AG09319 (cell line): ENCODE results near the gene GTF2A1.
"Not testable (repeated sequence)": the region's sequence is repeated elsewhere in the genome, so short reads cannot be mapped to it uniquely, and the experiment has no call there.

ENCODE experiments used
- DNase-seq: peaks from one replicate; pipeline ENCODE4 v3.0.0-alpha.2; 2010; ENCODE audit warnings: low read depth; ENCODE audit errors: extremely low read depth
- TF ChIP-seq, protein P1 (sequence below): IDR thresholded peaks from 2 replicates; pipeline ENCODE4 v1.5.1; 2011; ENCODE audit warnings: low read depth, mild to moderate bottlenecking, inconsistent platforms, low read length, moderate library complexity

Gene GTF2A1

DNA sequence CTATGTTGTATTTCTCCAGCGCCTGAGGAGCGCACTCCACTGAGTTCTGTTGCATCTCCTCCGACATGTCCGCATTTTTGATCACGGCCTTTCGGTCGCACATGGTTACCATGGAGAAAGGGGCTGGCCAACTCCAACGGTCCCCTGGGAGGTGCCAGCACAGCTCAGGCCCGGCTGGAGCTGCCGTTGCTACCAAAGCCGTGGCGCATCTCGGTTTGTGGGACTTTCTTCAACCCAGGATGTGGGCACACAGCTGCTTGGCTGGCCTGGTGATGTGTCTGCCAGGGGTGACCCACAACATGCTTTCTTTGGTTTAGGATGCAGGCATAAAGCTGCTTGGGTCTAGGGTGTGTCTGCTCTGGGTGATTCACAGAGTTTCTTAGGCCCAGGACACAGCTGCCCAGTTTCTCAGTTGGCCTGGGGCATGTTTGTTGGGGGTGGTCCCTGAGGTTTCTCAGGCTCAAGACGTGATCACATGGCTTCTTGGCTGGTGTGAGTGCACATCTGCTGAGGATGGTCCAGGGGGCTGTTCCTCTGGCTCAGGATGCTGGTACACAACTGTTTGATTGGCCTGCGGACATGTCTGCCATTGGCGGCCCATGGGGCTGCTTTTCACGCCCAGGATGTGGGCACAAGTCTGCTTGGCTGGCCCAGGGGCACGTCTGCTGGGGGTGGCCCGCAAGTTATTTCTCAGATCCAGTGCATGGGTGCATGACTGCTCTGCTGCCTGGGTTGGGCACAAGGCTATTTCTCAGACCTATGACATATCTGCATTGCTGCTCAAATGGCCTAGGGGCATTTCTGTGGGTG lies 25.9 kb upstream of the GTF2A1 start:
- TF ChIP-seq, protein P1, sequence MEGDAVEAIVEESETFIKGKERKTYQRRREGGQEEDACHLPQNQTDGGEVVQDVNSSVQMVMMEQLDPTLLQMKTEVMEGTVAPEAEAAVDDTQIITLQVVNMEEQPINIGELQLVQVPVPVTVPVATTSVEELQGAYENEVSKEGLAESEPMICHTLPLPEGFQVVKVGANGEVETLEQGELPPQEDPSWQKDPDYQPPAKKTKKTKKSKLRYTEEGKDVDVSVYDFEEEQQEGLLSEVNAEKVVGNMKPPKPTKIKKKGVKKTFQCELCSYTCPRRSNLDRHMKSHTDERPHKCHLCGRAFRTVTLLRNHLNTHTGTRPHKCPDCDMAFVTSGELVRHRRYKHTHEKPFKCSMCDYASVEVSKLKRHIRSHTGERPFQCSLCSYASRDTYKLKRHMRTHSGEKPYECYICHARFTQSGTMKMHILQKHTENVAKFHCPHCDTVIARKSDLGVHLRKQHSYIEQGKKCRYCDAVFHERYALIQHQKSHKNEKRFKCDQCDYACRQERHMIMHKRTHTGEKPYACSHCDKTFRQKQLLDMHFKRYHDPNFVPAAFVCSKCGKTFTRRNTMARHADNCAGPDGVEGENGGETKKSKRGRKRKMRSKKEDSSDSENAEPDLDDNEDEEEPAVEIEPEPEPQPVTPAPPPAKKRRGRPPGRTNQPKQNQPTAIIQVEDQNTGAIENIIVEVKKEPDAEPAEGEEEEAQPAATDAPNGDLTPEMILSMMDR: no peak
- DNase-seq: peak; percentile 65

DNA sequence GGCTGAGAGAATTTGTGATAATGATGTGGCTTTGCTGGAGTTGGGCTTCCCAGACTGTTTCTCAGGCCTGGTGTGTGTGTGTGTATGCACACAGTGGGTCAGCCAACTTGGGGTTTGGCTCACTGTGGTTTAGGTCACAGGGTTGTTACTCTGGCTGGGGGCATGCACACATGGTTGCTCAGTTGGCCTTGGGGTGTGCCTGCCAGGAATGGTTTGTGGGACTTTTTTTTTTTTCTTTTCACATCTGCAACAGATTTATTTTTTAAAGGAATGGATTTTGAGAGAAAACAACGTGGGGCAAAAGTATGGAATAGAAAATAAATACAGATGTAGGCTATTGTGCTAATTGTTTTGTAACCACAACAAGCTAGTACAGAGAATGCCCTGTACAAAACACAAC lies 25.0 kb upstream of the GTF2A1 start:
- peak; percentile 74 for DNase-seq
- TF ChIP-seq, protein P1: no peak

DNA sequence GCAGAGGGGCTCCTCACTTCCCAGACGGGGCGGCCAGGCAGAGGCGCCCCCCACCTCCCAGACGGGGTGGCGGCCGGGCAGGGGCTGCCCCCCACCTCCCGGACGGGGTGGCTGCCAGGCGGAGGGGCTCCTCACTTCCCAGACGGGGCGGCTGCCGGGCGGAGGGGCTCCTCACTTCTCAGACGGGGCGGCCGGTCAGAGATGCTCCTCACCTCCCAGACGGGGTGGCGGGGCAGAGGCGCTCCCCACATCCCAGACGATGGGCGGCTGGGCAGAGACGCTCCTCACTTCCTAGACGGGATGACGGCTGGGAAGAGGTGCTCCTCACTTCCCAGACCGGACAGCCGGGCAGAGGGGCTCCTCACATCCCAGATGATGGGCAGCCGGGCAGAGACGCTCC lies 23.7 kb upstream of the GTF2A1 start:
- DNase-seq: not testable (repeated sequence)

- TF ChIP-seq, protein P1: no peak
- no peak for DNase-seq
These were observed 22.7 kb upstream of the GTF2A1 start for GRCh38 chr14:81243499-81243898.

GRCh38 chr14:81236849-81237248 lies 16.1 kb upstream of the GTF2A1 start:
- not testable (repeated sequence) for DNase-seq

DNA sequence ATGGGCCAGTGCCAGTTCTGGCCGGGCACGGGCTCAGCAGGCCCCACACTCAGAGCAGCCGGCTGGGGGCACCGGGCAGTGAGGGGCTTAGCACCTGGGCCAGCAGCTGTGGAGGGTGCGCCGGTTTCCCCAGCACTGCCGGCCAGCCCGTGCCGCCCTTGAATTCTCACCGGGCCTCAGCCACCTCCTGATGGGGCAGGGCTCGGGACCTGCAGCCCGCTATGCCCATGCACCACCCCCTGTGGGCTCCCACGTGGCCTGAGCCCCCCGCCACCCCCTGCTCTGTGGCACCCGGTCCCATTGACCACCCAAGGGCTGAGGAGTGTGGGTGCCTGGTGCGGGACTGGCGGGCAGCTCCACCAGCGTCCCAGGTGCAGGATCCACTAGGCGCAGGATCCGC lies 15.4 kb upstream of the GTF2A1 start:
- TF ChIP-seq, protein P1: no peak
- DNase-seq: no peak

- DNase-seq: no peak
- TF ChIP-seq, protein P1: no peak
These were observed 14.3 kb upstream of the GTF2A1 start for GRCh38 chr14:81235096-81235495.

GRCh38 chr14:81234278-81234677 lies 13.5 kb upstream of the GTF2A1 start:
- TF ChIP-seq, protein P1: no peak
- no peak for DNase-seq
